Renal cortical epithelial cell (primary cell): ENCODE measurements around the gene CCBE1. TPM values are rescaled to one million over a fixed set of nuclear protein-coding genes. Genes with fewer than 3 reads are reported as not detected.
"Not testable (repeated sequence)": the region's sequence is repeated elsewhere in the genome, so short reads cannot be mapped to it uniquely, and the experiment has no call there.

Experiments
- DNase-seq: peaks from one replicate; pipeline ENCODE4 v3.0.0-alpha.2; 2011; ENCODE audit warnings: low read depth
- total RNA-seq: library from RNA; depleted of rRNA; stranded (reverse); fragments of >200 nt; gene quantifications from 2 replicates; pipeline ENCODE4 v1.2.3, GENCODE V29; 2014

The CCBE1 gene
- 8.7 and 9.6 TPM in 2 replicates for total RNA-seq

- DNase-seq = peak; percentile 25
Measured at GRCh38 chr18:59697236-59697932, at the start of gene CCBE1. TSS of gene CCBE1 (minus strand) at chr18:59697423.

GRCh38 chr18:59744271-59744721, 47.1 kb upstream of the CCBE1 start:
- DNase-seq = peak; percentile 82

GRCh38 chr18:59743566-59743965, 46.3 kb upstream of the CCBE1 start:
- no peak for DNase-seq

DNA sequence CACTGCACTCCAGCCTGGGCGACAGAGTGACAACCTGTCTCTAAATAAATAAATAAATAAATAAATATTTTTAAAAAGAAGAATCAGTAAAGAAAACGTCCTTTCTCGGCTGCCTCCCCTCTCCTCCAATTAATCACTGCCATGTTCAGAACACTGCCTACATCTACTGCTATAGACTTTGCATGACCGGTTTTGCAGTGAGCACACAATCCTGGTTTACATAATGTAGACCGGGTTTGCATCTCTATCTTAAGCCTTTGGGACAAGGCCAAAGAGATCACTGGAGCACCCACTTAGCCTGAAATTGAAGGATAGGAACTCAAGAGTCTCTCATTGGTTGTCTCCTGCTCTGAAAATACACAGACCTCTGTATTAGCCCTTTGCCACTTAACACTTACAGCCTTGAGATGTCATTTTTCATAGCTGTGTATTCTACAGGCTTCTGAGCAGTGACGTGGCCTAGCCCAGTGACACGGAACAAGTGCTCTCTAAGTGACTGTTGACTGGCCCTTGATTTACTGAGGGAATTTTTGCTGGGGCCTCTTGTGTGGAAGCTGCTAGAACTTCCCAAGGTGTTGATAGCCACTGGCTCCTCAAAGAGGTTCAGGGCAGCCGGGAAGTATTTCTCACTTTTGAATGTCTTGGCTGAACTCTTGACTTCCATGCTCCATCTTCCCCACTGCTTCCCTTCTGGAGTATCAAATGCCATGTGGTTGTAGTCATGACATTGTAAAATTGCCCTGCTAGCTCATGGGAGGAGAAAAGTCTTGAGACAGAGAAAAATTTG, 45.3 kb upstream of the CCBE1 start:
- peak; percentile 38 for DNase-seq

GRCh38 chr18:59740141-59740540, 42.9 kb upstream of the CCBE1 start:
- no peak for DNase-seq

DNA sequence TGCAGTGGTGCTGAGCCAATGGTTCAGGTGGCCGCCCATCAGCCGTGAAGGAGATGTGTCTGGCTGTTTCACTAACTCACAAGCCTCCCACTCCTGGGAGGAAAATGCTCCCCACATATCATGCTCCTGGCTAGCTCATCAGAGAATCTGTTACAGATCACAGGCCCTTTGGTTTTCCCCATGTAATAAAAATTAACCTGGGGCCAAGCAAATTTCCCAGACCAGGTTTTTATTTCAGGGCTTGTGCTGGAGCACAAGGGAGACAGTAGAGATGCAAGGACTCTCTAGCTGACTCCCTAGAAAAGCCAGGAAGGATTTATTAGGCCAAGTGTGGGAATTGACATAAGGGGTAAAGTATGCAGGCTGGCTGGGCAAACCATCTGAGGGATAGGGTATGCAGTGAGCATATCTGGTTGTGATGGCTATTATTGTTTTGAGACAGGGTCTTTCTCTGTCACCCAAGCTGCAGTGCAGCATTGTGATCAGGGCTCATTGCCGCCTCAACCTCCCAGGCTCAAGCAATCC, 40.6 kb upstream of the CCBE1 start:
- peak; percentile 38 for DNase-seq

GRCh38 chr18:59737335-59737734, 40.1 kb upstream of the CCBE1 start:
- DNase-seq = not testable (repeated sequence)

GRCh38 chr18:59736061-59736460, 38.8 kb upstream of the CCBE1 start:
- DNase-seq = no peak

DNA sequence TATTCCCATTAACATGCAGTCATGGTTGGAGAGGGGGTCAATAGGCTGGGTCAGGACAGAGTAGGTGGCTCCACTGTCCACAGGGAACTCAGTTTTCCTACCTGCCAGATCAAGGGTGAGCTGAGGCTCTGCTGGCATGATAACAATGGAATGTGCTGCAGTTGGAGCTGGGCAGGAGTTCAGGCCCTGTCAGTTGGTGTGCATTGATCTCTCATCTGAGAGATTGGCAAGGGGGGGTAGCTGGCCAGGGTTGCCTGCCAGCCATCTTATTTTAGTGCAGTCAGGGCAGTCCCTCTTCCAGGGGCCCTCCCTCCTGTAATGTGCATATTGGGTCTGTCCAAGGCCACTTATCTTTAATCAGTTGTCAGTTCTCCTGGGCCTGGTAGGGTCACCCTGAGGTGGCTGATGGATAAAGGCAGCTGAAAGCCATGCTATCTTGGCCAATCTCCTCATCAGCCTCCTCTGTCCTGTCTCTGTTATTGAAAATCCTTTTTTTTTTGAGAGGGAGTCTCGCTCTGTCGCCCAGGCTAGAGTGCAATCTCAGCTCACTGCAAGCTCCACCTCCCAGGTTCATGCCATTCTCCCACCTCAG, 38.1 kb upstream of the CCBE1 start:
- DNase-seq = no peak

- no peak for DNase-seq
Measured at GRCh38 chr18:59733421-59733820, 36.2 kb upstream of the CCBE1 start.

- DNase-seq = no peak
Measured at GRCh38 chr18:59730896-59731295, 33.7 kb upstream of the CCBE1 start.

GRCh38 chr18:59729781-59730180, 32.6 kb upstream of the CCBE1 start:
- no peak for DNase-seq

DNA sequence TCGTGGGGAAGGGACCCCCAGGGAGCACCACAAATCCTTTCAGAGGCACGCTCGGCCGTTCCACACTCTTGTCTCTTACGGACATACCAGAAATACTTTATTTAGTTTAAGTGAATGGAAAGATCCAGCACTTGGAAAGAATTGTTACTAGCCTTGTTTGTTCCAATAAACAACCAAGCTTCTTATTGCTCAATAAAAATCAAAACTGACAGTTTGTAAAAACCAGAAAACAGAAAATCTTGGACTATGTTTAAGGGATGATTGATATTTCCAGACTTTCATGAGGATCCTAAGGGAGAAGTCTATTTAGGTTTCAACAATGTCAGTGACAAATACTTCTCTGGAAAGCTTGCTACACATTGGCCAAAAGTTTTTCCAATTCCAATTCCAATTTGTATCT, 31.6 kb upstream of the CCBE1 start:
- DNase-seq = no peak

DNA sequence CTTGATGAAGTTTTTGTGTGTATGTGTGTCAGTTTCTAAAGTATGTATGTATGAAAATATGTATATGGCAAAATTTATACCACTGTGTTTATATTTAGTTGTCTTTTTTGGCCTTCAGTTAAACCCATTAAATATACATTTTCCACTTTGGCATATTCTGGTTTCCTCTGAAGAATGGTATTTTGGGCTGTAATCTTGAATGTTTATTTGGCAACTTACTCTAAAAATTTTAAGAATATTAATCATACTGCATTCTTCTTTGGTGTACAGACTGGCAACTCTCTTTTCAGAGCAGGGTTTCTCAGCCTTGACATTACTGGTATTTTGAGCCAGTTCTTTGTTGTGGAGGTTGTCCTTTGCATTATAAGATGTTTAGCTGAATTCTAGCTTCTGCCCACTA, 27.9 kb upstream of the CCBE1 start:
- DNase-seq = no peak

DNA sequence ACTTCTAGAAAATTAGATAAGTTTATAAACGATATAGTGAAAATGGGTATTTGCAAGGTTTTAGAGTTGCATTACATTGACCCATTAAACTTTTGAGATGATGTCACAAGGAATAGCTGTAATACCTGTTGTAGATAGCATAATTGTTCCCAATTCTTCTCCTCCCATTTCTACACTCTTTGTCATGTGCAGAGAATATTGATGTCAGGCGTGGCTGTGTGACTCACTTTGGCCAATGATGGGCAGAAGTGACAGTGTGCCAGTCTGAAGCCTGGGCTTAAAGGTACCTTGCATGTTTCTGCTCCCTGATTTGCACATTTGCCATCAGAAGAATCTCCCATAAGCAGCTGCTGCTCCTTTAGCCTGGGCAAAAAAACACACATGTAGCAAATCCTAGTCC, 26.9 kb upstream of the CCBE1 start:
- DNase-seq = no peak

DNA sequence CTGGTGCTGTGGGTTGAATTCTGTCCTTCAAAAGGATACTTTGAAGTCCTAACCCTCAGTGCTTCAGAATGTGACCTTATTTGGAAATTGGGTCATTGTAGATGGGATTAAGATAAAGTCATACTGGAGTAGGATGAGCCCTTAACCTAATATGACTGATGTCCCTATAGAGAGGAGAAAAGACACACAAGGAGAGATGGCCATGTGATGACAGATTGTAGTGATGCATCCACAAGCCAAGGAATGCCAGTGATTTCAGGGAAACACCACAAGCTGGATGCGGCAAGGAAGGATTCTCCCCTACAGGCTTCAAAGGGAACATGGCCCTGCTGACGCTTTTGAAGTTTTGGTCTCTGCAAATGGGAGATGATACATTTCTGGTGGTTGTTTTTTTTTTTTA, 24.7 kb upstream of the CCBE1 start:
- no peak for DNase-seq

- DNase-seq = no peak
Measured at GRCh38 chr18:59721211-59721610, 24.0 kb upstream of the CCBE1 start.

DNA sequence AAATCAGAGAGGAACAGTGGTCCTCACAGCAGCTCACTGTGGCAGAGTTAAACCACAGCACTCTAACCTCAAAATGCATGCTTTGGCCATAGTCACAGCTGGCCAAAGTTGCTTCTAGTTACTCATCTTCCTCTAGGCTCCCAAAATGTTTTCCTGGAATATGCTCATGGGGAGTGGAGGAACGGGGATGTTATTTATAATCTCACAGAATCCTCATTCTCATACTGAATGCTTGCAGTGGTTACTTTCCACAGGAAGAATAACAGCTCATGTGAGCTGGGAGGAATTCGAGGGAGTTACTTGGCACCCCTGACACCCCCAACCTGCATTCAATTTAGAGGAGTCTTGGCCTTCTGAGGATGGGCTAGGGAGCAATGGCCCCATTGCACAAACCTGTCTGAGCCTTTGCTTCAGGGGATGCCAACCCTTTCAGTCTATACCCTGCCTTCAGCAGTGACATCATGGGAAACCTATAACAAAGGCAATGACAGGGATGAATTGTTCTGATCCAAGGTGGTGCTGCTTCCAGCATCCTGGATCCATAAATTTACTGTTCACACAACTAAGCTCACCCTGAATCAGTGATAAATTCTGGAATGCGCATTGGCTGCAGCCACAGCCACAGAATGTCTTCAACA, 22.4 kb upstream of the CCBE1 start:
- no peak for DNase-seq

- DNase-seq = no peak
Measured at GRCh38 chr18:59718464-59719157, 21.4 kb upstream of the CCBE1 start.

GRCh38 chr18:59718108-59718463, 20.9 kb upstream of the CCBE1 start:
- DNase-seq = peak; percentile 68

GRCh38 chr18:59717291-59717690, 20.1 kb upstream of the CCBE1 start:
- DNase-seq = no peak

GRCh38 chr18:59715966-59716369, 18.7 kb upstream of the CCBE1 start:
- peak; percentile 98 for DNase-seq
